ENCODE measurements around the gene PDP2.
"Not testable (repeated sequence)": the region's sequence is repeated elsewhere in the genome, so short reads cannot be mapped to it uniquely, and the experiment has no call there.

PDP2 gene

DNA sequence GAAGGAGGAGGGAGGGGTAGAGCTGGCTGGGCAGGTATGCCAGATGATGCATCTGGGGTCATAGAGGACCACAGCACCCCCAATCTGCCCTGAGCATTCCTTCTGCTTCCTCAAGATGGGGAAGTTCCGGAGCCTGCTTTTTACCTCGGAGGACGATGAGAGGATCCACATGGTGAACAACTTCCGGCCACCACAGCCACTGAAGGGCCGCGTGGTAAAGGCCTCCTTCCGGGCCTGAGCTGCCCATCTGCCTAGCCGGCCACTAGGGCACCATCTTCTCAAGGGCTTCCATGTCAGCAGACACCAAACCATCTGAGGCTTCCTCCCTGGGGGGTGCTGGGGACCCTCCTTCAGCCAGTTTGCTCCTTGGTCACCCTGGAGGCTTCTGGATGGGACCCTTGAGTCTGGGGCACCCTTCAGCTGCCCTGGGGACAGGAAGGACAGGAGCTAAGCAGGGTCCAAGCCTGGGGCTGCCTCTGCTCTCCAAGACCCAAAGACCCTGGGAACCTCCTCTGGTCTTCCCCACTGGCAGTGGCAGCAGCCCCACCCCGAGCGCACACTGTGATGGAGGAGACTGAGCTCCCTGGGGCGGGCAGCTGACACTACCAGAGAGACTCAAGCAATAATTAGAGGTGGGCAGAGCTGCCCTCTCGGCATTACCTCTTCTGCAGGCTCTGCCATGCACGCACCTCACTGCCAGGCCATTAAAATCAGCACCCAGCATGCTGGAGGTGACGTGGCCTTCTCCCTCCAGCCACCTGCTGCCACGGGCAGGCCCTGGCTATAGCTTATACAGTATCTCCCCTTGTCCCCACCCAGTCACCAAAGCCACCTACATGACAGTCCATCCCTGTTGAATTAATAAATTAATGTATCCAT lies 26.8 kb upstream of the PDP2 start:
- no peak for DNase-seq (ENCODE audit: low read depth)

DNA sequence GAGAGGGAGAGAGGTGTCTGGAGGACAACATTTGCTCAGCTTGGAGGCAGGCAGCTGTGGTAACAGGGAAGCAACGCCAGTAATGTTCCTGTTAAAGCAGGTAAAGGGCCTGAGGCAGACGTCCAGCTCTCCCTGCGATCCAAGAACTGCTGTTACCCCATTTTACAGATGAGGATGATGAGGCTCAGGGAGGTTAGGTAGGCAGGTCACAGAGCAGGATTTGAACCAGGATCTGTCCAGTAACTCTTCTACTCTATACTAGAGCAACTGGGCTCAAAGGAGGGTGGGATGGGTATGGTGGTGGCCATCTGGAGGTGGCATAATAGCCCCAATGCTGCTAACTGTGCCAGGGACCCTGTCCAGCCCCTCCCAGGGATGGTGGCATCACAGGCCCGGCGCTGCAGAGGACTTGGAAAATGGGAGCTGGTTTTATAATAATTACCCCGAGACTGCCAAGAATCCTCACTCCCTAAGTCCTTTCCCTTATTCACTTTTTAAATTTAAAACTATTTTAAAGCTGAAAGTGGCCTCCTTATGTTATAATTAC lies 24.1 kb upstream of the PDP2 start:
- no peak for DNase-seq (ENCODE audit: low read depth)

DNA sequence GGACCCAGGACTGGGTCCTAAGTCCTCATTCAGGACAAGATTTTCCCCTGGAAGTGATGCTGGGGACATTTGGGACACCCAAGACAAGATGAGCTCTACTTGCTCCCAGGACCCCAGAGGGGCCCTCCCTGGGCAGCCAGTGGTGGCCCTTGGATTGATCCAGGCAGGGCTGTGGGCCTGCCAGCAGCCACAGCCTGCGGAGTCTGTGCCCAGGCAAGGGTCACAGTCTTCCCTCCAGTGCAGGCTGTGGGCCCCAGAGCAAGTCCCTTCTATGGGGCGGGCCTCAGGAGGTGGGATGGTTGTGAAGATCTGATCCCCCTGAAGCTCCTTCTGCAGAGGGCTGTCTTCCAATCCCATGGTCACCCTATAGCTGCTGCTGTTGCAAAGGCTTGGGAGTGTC lies 23.5 kb upstream of the PDP2 start:
- DNase-seq (ENCODE audit: low read depth), result no peak

DNA sequence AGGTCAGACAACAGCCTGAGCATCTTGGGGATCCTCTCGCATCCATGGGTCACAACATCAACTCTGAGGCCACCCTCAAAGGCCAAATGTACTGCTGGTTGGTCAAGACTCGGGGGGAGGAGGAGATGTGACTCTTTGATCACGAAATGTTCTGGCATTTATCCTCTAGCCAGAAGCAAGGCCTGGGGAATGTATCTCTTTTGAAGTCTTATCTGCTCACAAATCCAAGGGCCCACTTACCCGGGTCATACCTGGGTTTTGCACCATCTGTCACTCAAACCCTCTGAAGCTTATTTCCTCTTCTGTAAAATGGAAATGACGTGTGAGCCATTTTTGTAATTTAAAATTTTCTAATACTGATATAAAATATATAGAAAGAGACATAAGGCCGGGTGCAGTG lies 22.9 kb upstream of the PDP2 start:
- DNase-seq (ENCODE audit: low read depth), result no peak

DNA sequence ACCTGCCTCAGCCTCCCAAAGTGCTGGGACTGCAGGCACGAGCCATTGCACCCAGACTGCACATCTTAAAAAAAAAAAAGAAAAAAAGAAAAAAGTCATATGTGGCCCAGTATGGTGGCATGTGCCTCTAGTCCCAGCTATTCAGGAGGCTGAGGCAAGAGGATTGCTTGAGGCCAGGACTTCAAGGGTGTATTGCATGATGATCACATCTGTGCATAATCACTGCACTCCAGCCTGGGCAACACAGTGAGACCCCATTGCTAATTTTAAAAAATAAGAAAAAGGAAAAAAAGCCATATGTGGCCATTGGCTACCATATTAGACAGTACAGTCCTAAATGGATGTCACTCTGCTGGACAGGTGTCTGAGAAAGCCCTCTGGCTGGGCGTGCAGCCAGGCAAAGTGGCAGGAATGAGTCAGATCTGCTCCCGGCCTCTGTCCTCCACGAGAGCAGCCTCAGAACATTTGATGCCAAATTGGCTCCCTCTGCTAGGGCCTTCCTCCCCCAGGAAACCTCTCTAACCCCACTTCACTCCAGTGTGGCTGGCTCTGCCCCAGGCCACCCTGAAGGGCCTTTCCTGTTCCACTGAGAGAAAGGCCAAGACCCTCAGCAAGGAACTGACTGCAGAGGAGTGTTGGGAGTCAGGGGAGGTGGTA lies 21.4 kb upstream of the PDP2 start:
- DNase-seq (ENCODE audit: low read depth), result no peak

DNA sequence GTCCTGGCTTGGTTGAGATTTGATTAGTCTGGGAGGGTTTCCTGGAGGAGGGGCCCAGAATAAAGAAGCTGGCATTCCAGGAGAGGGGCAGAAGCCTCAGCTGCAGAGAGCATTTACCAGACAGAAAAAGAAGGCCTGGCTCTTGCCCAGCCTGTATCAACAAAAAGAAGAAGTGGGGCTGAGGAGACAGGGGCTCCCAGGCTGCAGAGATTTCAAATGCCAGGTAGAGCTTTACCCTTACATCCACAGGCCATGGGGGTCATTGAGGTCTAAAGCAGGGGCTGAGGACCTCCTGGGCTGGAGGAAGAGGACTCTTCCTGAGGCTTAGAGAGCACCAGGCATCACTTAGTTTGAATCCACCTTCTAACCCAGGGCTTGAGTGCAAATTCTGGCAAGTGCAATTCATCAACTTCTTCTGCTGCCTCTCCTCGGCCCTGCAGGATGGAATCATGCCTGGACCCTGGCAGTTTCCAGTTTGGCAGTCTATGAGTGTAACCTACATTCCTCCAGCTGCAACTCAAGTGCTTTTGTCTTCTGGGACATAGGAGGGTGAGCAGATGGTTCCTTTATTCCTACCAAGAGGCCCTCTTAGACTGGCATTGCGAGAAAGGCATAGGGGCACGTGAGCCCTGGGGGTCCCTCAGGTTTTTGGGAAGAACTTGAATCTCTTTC lies 20.8 kb upstream of the PDP2 start:
- no peak for DNase-seq (ENCODE audit: low read depth)

DNA sequence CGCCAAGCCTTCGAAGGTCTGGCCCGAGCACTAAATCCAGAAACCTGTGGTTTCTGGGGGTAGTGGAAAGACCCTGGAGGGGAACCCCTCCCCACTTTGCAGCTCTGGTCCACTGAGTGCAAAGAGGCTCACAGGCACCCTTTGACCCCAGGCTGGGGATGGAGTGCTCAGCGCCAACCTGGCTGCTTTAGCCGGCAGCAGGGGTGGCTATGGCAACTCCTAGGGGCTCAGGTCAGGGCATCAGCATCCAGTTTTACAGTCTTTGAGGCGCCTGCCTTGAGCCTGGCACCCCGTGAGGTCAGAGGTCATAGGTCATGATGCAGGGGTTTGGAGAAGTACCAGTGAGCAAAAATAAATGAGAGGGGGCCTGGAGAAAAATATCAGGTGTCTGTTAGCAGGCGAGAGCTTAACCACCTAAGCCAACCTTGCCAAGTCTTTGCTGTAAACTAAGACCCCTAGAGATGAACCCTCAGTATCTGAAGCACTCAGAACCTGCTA lies 18.2 kb upstream of the PDP2 start:
- no peak for DNase-seq (ENCODE audit: low read depth)

DNA sequence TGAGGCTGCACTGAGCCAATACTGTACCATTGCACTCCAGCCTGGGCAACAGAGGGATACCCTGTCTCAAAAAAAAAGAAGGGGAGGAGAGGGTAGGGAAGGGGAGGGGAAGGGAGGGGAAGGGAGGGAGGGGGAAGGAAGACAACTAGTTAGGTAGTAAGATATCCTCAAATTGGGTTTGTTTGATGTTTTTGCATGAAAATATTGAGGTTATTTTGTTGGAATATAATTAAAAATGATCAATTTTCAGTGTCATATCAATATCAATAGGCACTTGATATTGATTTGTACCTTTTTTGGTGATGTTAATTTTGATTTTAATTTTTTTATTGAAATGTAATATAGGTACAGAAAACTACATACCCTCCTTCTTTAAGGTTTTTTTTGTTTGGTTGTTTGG lies 16.6 kb upstream of the PDP2 start:
- no peak for DNase-seq (ENCODE audit: low read depth)

DNA sequence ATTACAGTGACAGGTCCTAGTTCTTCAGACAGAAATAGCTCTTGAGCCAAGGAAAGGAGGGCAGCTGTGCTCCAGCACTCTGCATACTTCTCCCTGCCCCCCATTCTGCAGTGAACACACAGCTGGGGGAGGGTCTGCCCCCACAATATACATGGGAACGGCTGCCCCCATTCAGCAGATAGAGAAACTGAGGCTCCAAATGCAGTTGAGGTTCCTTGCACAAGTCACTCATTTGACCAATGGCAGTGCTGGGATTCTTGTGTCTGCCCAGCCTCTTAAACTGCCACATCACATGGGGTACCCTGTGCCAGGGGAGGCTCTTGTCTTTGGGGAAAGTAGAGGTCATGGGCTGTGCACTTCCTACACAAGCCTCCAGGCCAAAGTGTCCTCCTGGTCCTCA lies 10.9 kb upstream of the PDP2 start:
- DNase-seq (ENCODE audit: low read depth), result no peak

DNA sequence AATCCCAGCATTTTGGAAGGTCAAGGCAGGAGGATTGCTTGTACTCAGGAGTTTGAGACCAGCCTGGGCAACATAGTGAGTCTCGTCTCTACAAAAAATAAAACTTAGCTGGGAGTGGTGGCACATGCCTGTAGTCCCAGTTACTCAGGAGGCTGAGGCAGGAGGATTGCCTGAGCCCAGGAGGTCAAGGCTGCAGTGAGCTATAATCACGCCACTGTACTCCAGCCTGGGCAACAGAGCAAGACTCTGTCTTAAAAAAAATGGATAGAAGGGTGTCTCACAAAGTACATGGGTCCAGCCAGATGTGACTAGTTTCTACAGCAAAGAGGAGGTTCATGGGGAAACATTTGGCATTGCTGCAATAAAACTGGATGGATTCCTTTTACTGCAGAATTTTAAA lies 9.0 kb upstream of the PDP2 start:
- DNase-seq (ENCODE audit: low read depth), result not testable (repeated sequence)

DNA sequence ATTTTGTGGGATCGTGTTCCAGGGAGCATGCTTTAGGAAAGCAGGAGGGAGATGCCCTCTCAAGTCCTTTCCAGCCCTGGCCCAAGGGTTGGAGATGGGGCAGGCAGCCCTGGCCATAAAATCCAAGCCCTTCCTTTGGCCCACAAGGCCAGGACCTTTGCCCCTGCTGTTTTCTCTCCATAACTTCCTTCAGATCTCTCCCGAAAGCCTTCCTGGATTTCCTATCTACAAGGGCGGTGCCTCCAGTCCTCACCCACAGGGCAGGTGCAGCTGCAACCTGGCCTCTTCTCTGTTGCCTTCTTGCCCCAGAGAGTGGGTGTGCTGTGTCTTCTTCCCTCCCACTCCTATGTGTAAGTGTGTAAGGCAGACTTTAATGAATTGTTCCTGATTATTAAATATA lies 8.5 kb upstream of the PDP2 start:
- DNase-seq (ENCODE audit: low read depth), result no peak

DNA sequence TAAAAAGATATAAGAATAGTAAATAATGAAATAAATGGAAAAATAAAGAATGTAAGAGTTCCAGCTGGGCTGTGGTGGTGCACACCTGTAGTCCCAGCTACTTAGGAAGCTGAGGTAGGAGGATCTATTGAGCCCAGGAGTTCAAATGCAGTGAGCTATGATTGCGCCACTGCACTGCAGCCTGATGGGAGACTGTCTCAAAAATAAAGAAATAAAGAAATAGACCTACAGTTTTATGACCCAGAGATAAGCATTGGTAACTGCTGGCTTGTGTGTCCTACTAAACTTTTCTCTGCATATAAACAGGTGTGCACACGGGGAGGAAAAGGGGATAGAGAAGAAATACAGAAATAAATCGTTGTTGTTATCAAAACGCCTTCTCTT lies 7.8 kb upstream of the PDP2 start:
- DNase-seq (ENCODE audit: low read depth), result no peak

DNA sequence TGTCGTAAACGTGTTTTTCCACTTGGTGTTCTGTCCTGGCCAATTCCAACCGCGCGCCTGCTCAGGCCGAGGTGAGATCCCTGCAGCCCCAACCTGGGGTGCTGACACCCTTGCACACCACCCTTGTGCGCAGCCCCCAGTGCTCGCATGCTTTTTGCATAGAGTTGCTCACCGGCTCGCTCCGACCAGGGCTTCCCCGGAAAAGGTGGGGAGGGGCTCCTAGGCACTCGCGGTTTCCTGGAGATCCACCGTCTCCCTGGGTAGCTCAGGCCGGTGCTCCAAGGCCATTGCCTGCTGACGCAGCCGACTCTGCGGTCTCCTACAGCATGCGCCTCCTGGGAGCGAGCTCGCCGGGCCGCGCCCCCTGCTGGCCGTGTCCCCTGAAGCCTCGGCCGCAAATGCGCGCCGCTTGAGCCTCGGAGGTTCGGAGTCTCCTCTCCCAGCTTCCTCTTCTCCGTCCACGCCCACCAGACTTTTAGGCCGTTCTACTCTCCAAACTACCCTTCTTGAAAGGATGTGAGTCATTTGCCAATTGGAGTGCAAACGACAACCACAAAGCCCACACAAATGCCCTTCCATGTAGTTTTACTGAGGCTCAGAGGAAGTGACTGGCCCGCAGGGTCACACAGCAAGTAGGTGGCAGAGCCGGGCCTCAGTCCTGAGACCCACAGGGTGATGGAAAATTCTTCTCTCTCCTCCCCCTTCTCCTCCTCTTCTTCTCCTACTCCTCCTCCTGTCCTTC lies 7.2 kb upstream of the PDP2 start:
- DNase-seq (ENCODE audit: low read depth), result peak; percentile 82

DNA sequence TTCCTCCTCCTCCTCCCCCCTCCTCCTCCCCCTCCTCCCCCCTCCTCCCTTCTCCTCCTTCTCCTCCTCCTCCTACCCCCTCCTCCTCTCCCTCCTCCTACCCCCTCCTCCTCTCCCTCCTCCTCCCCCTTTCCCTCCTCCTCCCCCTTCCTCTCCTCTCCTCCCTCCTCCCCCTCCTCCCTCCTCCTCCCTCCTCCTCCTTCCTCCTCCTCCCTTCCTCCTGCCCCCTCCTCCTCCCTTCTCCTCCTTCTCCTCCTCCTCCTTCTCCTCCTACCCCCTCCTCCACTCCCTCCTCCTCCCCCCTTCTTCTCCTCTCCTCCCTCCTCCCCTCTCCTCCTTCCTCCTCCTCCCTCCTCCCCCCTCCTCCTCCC lies 6.6 kb upstream of the PDP2 start:
- no peak for DNase-seq (ENCODE audit: low read depth)

DNA sequence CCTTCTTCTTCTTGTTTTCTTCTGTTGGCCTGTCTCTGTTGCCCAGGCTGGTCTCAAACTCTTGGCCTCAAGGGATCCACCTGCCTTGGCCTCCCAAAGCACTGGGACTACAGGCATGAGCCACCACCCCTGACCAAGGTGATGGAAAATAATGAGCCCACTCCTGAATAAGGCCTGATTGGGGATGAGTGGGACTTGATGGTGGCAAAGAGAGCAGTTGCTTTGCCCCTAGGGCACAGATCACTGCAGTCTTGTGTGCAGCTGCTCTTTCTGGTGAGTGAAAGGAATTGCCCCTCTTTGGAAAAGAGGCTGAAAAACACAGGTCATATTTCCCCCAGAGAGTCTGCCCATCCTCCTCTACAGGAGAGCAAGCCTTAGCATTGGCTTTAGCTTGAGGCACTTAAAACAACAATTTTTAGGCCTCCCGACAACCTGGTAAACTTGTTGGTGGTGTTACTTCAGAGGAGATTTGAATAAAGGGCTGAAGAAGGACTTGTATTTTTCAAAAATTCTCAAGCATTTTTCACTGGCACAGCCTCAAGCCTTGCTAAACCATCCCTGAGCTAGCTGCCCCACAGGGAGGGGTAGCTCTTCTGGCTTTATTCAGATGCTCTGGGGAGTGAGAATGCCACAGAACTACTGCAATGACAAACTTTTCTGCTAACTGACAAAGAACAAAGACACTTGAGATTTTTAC lies 6.1 kb upstream of the PDP2 start:
- no peak for DNase-seq (ENCODE audit: low read depth)

DNA sequence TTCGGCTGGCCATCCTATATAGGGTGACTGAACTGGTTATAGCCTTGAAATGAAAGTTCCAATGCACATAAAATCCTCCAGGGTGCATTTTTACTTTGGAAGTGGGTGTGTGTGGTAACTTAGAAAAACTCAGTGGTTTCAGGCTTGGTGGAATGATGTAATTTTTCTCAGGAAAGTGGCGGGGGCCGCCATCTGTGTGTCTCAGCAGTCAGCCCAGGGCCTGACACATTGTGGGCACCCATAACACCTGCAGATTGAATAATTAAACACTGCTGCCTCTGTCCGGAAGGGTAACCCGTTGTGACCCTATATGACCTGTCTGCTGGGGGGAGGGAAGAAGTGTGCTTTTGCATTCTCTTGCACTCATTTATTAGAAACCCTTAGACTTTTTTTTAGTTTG lies 2.2 kb upstream of the PDP2 start:
- DNase-seq (ENCODE audit: low read depth), result no peak

DNA sequence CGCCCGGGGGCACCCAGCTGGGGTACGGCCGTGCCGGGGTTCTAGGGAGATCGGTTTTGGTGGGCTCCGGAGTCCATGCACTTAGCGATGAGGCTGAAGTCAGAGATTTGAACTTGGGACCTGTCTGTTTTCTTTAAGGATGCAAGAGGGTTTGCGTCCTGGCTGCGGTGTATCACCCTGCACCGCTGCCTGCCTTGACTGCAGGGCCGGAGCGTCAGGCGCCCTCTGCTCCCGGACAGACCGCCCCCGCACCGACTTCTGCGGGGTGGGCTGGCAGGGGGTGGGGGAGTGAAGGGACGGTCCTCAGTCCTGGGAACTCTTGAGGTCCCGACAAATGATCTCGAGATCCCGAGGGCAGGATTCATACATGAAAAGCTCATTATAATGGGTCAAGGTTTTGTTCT lies 701 bp downstream of the PDP2 start:
- DNase-seq (ENCODE audit: low read depth), result no peak

DNA sequence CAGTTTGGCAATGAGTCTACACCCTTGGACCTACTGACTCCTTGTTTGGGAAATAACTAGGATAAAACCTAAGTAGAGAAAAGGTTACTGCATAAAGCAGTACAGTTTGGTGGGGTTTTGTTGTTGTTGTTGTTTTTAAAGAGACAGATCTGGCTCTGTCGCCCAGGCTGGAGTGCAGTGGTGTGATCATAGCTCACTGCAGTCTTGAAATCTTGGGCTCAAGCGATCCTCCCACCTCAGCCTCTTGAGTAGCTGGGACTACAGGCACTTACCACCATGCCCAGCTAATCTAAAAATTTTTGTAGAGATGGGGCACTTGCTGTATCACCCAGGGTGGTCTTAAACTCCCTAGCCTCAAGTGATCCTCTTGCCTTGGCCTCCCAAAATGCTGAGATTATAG lies 1.2 kb downstream of the PDP2 start:
- DNase-seq (ENCODE audit: low read depth), result no peak

DNA sequence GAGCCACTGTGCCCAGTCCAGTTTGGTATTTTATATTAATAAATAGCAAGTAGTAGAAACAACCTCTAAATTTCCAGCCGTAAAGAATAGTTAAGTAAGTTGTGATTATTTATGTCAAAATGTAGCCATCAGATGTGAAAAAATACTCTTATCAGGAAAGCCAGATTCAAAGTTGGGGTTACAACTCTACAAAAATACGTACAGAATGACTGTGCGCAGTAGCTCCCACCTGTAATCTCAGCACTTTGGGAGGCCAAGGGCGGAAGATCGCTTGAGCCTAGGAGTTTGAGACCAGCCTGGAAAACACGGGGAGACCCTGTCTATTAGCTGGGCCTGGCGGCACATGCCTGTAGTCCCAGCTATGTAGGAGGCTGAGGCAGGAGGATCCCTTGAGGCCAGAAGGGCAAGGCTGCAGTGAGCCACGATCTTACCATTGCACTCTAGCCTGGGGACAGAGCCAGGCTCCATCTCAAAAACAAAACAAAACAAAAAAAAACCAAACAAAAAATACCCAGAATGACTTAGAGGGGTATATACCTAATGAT lies 1.7 kb downstream of the PDP2 start:
- DNase-seq (ENCODE audit: low read depth), result no peak

DNA sequence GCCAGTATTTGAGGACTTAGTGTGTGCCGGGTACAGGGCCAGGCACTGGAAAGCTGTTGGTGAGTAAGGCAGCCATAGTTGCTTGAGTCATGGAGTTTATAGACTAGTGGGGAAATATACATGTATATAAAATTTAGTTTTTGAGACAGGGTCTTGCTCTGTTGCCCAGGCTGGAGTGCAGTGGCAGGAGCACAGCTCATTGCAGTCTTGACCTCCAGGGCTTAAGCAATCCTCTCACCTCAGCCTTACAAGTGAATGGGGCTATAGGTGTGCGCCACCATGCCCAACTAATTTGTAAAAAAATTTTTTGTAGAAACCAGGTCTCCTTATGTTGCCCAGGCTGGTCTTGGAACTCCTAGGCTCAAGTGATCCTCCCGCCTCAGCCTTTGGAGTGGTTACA lies 2.4 kb downstream of the PDP2 start:
- no peak for DNase-seq (ENCODE audit: low read depth)

DNA sequence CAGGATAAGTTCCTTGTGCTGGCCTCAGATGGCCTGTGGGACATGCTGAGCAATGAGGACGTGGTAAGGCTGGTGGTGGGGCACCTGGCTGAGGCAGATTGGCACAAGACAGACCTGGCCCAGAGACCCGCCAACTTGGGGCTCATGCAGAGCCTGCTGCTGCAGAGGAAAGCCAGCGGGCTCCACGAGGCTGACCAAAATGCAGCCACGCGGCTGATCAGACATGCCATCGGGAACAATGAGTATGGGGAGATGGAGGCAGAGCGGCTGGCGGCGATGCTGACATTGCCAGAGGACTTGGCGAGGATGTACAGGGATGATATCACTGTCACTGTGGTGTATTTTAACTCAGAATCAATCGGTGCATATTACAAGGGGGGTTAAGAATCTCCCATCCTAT lies 5.2 kb downstream of the PDP2 start:
- no peak for DNase-seq (ENCODE audit: low read depth)

Data from activated T-cell treated with anti-CD3 and anti-CD28 coated beads for 1 hour (primary cell).